IPS DF 6.9 (cell line): Measurements from ENCODE around the gene TIPIN.
"Not testable (repeated sequence)": the region's sequence is repeated elsewhere in the genome, so short reads cannot be mapped to it uniquely, and the experiment has no call there.

Experiments used
- DNase-seq: peaks from one replicate; pipeline ENCODE4 v3.0.0-alpha.2; 2013; ENCODE audit warnings: low read depth, low spot score
- H3K27ac ChIP-seq: one replicate; pipeline ENCODE4 v1.5.1; 2013; ENCODE audit warnings: low read length, control low read depth
- H3K27me3 ChIP-seq: 2 replicates; pipeline ENCODE4 v1.6.1; 2013; ENCODE audit warnings: mild to moderate bottlenecking, low read length; ENCODE audit not compliant: control insufficient read depth, insufficient read depth
- H3K36me3 ChIP-seq: 2 replicates; pipeline ENCODE4 v1.6.1; 2013; ENCODE audit warnings: low read length; ENCODE audit not compliant: control insufficient read depth, insufficient read depth
- H3K4me1 ChIP-seq: 2 replicates; pipeline ENCODE4 v1.6.1; 2013; ENCODE audit warnings: low read length; ENCODE audit not compliant: control insufficient read depth, insufficient read depth
- H3K4me3 ChIP-seq: 2 replicates; pipeline ENCODE4 v1.5.1; 2013; ENCODE audit warnings: mild to moderate bottlenecking, low read length
- H3K9me3 ChIP-seq: 2 replicates; pipeline ENCODE4 v1.6.1; 2013; ENCODE audit warnings: low read length, inconsistent platforms; ENCODE audit not compliant: control insufficient read depth, insufficient read depth
- WGBS: extraction: QIAGEN DNeasy Blood & Tissue Kit; methylation state at CpG from one replicate; pipeline ENCODE4 v1.1.7; 2013; ENCODE audit warnings: mixed read lengths, missing lambda C conversion rate; ENCODE audit not compliant: insufficient read length, insufficient coverage; 5-methylcytosine and 5-hydroxymethylcytosine counted together

The TIPIN gene

GRCh38 chr15:66399276-66399675 is 42.8 kb upstream of the TIPIN start:
- H3K27ac ChIP-seq, result no peak overlapping the region
- no peak overlapping the region for H3K4me3 ChIP-seq
- no peaks in the 10 kb centered on the region for H3K36me3 ChIP-seq
- no peak for DNase-seq
- no peaks in the 10 kb centered on the region for H3K9me3 ChIP-seq
- no CpG with 5 or more reads among the region's 8 CpGs for WGBS
- H3K27me3 ChIP-seq, result no peaks in the 10 kb centered on the region
- 0 out of 2 replicates have a peak, but pooled peaks cover 1% of the 10 kb centered on the region for H3K4me1 ChIP-seq

DNA sequence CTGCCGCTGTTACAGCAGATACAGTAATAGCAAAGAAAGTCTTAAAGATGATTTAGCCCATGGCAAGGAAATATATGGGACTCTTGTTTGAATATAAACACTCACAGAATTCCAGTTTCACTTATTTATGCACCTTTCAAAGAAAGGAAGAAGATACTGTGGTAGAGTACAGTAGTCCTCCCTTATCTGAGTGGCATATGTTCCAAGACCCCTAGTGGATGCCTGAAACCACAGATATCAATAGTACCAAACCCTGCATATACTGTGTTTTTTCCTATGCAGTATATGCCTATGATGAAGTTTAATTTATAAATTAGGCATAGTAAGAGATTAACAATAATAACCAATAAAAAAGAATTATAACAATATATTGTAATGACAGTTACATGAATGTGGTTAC is 38.4 kb upstream of the TIPIN start:
- Histone ChIP-seq H3K4me1 (no peaks in the 10 kb centered on the region), H3K9me3 (no peaks in the 10 kb centered on the region), H3K27ac (no peak overlapping the region), H3K27me3 (no peaks in the 10 kb centered on the region), H3K4me3 (no peak overlapping the region), H3K36me3 (no peaks in the 10 kb centered on the region)
- no CpG with 5 or more reads among the region's 1 CpG for WGBS
- no peak for DNase-seq

DNA sequence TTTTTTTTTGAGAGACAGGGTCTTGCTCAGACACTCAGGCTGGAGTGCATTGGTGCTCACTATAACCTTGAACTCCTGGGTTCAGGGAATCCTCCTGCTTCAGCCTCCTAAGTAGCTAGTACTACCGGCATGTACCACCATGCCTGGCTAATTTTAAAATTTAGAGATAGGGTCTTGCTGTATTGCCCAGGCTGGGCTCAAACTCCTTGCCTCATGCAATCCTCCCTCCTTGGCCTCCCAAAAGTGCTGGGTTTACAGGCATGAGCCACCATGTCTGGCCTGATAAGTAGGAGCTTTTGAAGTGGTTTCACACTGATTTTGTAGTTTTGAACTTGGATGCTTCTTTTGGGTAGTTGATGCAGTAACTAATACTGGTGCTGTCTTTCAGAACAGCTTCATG is 38.0 kb upstream of the TIPIN start:
- no CpG with 5 or more reads among the region's 1 CpG for WGBS
- Histone ChIP-seq H3K27ac (no peak overlapping the region), H3K36me3 (no peaks in the 10 kb centered on the region), H3K27me3 (no peaks in the 10 kb centered on the region), H3K4me1 (no peaks in the 10 kb centered on the region), H3K4me3 (no peak overlapping the region), H3K9me3 (no peaks in the 10 kb centered on the region)
- DNase-seq, result no peak

- not testable (repeated sequence) for H3K27ac ChIP-seq, H3K4me3 ChIP-seq, DNase-seq, H3K9me3 ChIP-seq, H3K36me3 ChIP-seq, H3K4me1 ChIP-seq, H3K27me3 ChIP-seq
- WGBS, result no CpG with 5 or more reads among the region's 1 CpG
Observed at GRCh38 chr15:66393037-66393436, 36.6 kb upstream of the TIPIN start.

- Histone ChIP-seq H3K9me3 (no peaks in the 10 kb centered on the region), H3K27ac (no peak overlapping the region), H3K27me3 (no peaks in the 10 kb centered on the region), H3K36me3 (no peaks in the 10 kb centered on the region), H3K4me3 (no peak overlapping the region), H3K4me1 (no peaks in the 10 kb centered on the region)
- no peak for DNase-seq
- no CpG with 5 or more reads among the region's 1 CpG for WGBS
Observed at GRCh38 chr15:66390678-66391077, 34.2 kb upstream of the TIPIN start.

DNA sequence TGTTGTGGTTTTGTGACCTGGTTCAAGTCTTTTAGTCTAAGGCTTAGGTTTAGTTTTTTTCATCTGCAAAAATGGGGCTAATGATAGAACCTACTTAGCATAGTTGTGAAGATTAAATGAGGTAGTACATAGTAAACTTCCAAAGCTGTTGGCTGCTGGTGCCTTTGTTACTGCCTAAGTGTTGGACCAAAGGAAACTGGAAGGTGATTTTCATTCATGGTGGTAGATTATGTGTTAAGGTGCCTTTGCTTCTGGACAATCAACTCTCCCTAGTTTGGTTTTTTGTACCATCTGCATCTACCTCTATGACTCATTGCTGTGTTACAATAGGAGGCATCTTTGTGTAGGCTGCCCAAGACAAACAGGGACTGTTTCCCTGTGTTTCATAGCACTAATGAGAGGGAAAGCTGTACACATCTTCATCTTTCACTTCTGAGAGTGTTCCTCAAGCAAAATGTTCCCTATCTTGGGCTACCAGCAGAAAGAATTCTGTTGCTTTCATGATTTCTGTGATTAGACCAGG is 33.4 kb upstream of the TIPIN start:
- H3K4me3 ChIP-seq, result no peak overlapping the region
- H3K4me1 ChIP-seq, result no peaks in the 10 kb centered on the region
- no peaks in the 10 kb centered on the region for H3K36me3 ChIP-seq
- H3K27me3 ChIP-seq, result no peaks in the 10 kb centered on the region
- H3K27ac ChIP-seq, result no peak overlapping the region
- DNase-seq, result no peak
- no peaks in the 10 kb centered on the region for H3K9me3 ChIP-seq

- H3K27ac ChIP-seq, result no peak overlapping the region
- DNase-seq, result no peak
Observed at GRCh38 chr15:66389098-66389858, 32.8 kb upstream of the TIPIN start.

DNA sequence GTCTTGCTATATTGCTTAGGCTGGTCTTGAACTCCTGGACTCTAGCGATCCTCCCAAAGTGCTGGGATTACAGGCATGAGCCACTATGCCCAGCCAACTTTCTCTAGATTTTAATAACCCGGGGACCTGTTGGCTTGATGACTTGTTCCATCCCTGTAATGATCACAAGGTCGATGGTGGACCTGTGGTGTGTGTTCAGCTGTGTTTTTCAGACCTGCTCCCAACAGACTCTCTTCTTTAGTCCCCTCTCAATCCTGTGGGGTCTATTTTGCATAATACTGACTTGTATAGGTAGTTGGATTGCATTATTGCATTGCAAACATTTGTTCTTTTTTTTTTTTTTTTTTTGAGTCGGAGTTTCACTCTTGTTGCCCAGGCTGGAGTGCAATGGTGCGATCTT is 32.1 kb upstream of the TIPIN start:
- no CpG with 5 or more reads among the region's 5 CpGs for WGBS
- H3K4me3 ChIP-seq, result no peak overlapping the region
- no peak for DNase-seq
- no peaks in the 10 kb centered on the region for H3K9me3 ChIP-seq
- H3K27me3 ChIP-seq, result no peaks in the 10 kb centered on the region
- no peaks in the 10 kb centered on the region for H3K4me1 ChIP-seq
- H3K27ac ChIP-seq, result no peak overlapping the region
- H3K36me3 ChIP-seq, result no peaks in the 10 kb centered on the region

More at GRCh38 chr15:66389098-66389858, 32.8 kb upstream of the TIPIN start:
- Histone ChIP-seq H3K9me3 (no peaks in the 10 kb centered on the region), H3K4me3 (no peak overlapping the region), H3K27me3 (no peaks in the 10 kb centered on the region), H3K4me1 (no peaks in the 10 kb centered on the region), H3K36me3 (no peaks in the 10 kb centered on the region)
- WGBS, result no CpG with 5 or more reads among the region's 14 CpGs

GRCh38 chr15:66388043-66388363 is 31.5 kb upstream of the TIPIN start:
- WGBS, result no CpG with 5 or more reads among the region's 3 CpGs
- Histone ChIP-seq H3K36me3 (no peaks in the 10 kb centered on the region), H3K9me3 (no peaks in the 10 kb centered on the region), H3K27ac (no peak overlapping the region), H3K4me3 (peak overlapping the region; percentile 78; the same call in 1 of the 2 replicates), H3K27me3 (no peaks in the 10 kb centered on the region), H3K4me1 (no peaks in the 10 kb centered on the region)
- DNase-seq, result no peak

- Histone ChIP-seq H3K27ac (no peak overlapping the region), H3K4me1 (no peaks in the 10 kb centered on the region), H3K9me3 (no peaks in the 10 kb centered on the region), H3K36me3 (no peaks in the 10 kb centered on the region), H3K27me3 (no peaks in the 10 kb centered on the region), H3K4me3 (peak overlapping the region; percentile 78)
- WGBS, result no CpG with 5 or more reads among the region's 62 CpGs
- DNase-seq, result no peak
Observed at GRCh38 chr15:66387163-66388042, 30.9 kb upstream of the TIPIN start.
